Measurements from ENCODE around the gene TAB3.

Gene TAB3

DNA sequence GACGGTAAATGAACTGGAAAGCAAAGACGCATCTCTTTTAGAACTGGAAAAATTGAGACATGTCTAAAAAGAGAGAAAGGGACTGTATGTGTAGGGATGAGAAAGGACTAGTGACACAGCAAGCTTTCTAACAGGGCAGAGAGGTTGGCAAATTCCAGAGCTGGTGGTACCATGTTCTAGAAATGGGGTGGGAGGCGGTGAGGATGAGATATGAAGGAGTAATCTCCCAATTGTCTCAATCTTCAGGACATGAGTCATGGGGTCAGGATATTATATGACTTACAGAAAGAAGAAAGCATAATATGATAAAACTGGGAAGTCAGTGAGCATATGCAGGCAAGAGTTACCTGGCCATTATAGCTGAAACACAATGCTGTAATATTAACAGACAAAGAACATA, 14.2 kb downstream of the TAB3 start:
- Histone ChIP-seq H3K27me3 (ENCODE audit: insufficient read depth, low read depth) (no peaks in the 10 kb centered on the region), H3K4me1 (ENCODE audit: low read depth, poor library complexity, severe bottlenecking) (no peaks in the 10 kb centered on the region), H3K79me2 (ENCODE audit: insufficient read depth, low read depth) (peaks cover 33% of the 10 kb centered on the region; the same call in 1 of the 2 replicates), H3K9ac (no peak overlapping the region), H2AFZ (ENCODE audit: low read depth) (no peak overlapping the region), H3K4me3 (IDR thresholded peaks at IDR 0.05; ENCODE audit: insufficient read depth, low read depth, low read length) (no peak overlapping the region), H3K36me3 (ENCODE audit: insufficient read depth) (no peaks in the 10 kb centered on the region), H4K20me1 (ENCODE audit: insufficient read depth) (no peaks in the 10 kb centered on the region), H3K27ac (no peak overlapping the region), H3K4me2 (no peak overlapping the region)
- TF ChIP-seq CTCF (conservative IDR thresholded peaks at IDR 0.05; ENCODE audit: low read depth, low read length) = no peak

DNA sequence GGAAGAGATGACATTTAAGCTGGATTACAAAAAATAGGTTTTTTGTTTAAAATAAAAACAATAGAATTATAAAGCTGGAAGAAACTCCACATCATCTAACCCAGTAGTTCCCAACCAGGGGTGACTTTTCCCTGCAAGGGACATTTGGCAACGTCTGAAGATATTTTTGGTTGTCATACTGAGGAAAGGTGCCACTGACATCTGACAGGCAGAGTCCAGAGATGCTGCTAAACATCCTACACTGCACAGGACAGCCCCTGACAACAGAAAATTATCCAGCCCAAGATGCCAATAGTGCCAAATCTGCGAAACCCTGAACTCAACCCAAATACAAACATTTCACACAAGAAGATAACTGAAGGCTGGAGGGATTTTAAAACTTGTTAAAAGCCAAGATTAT, 18.5 kb downstream of the TAB3 start:
- H3K9ac ChIP-seq = no peak overlapping the region
- H3K36me3 ChIP-seq (ENCODE audit: insufficient read depth) = no peaks in the 10 kb centered on the region
- no peak for TF ChIP-seq CTCF (conservative IDR thresholded peaks at IDR 0.05; ENCODE audit: low read depth, low read length)
- 0 out of 2 replicates have a peak, but pooled peaks cover 7% of the 10 kb centered on the region for H3K79me2 ChIP-seq (ENCODE audit: insufficient read depth, low read depth)
- peaks cover 2% of the 10 kb centered on the region for H3K4me1 ChIP-seq (ENCODE audit: low read depth, poor library complexity, severe bottlenecking)
- no peaks in the 10 kb centered on the region for H3K27me3 ChIP-seq (ENCODE audit: insufficient read depth, low read depth)
- H4K20me1 ChIP-seq (ENCODE audit: insufficient read depth) = no peaks in the 10 kb centered on the region
- H3K4me2 ChIP-seq = no peak overlapping the region
- no peak overlapping the region for H3K27ac ChIP-seq
- H2AFZ ChIP-seq (ENCODE audit: low read depth) = no peak overlapping the region
- no peak overlapping the region for H3K4me3 ChIP-seq (IDR thresholded peaks at IDR 0.05; ENCODE audit: insufficient read depth, low read depth, low read length)

DNA sequence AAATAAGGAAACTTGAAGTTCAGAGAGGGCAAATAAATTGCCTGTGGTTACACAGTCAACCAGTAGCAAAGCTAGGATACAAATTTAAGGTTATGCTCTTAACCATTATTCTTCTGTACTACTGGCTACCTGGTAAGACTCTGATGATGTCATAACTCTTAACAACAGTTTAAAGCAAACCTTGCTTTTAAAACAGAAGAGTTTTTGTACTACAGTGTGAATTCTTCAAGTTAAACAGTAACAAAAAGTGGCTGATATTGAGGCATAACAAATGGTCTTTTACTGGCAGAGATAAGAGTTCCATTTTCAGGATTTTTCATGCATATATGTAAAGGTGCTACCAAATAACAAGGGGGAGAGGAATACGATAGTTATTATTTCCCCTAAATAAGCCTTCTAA, 23.4 kb downstream of the TAB3 start:
- no peaks in the 10 kb centered on the region for H3K27me3 ChIP-seq (ENCODE audit: insufficient read depth, low read depth)
- no peak overlapping the region for H3K4me3 ChIP-seq (IDR thresholded peaks at IDR 0.05; ENCODE audit: insufficient read depth, low read depth, low read length)
- no peak overlapping the region for H3K9ac ChIP-seq
- no peaks in the 10 kb centered on the region for H3K36me3 ChIP-seq (ENCODE audit: insufficient read depth)
- H4K20me1 ChIP-seq (ENCODE audit: insufficient read depth) = no peaks in the 10 kb centered on the region
- H2AFZ ChIP-seq (ENCODE audit: low read depth) = no peak overlapping the region
- no peak overlapping the region for H3K27ac ChIP-seq
- peaks cover 17% of the 10 kb centered on the region for H3K4me1 ChIP-seq (ENCODE audit: low read depth, poor library complexity, severe bottlenecking)
- H3K4me2 ChIP-seq = no peak overlapping the region
- no peaks in the 10 kb centered on the region for H3K79me2 ChIP-seq (ENCODE audit: insufficient read depth, low read depth)
- no peak for TF ChIP-seq CTCF (conservative IDR thresholded peaks at IDR 0.05; ENCODE audit: low read depth, low read length)

- no peaks in the 10 kb centered on the region for H3K36me3 ChIP-seq (ENCODE audit: insufficient read depth)
- no peak overlapping the region for H3K9ac ChIP-seq
- H4K20me1 ChIP-seq (ENCODE audit: insufficient read depth) = no peaks in the 10 kb centered on the region
- H3K79me2 ChIP-seq (ENCODE audit: insufficient read depth, low read depth) = no peaks in the 10 kb centered on the region
- H3K4me2 ChIP-seq = no peak overlapping the region
- H3K4me3 ChIP-seq (IDR thresholded peaks at IDR 0.05; ENCODE audit: insufficient read depth, low read depth, low read length) = no peak overlapping the region
- peaks cover 17% of the 10 kb centered on the region for H3K4me1 ChIP-seq (ENCODE audit: low read depth, poor library complexity, severe bottlenecking)
- H2AFZ ChIP-seq (ENCODE audit: low read depth) = no peak overlapping the region
- peak; percentile 47 for TF ChIP-seq CTCF (conservative IDR thresholded peaks at IDR 0.05; ENCODE audit: low read depth, low read length)
- H3K27ac ChIP-seq = no peak overlapping the region
- H3K27me3 ChIP-seq (ENCODE audit: insufficient read depth, low read depth) = no peaks in the 10 kb centered on the region
These were observed 24.0 kb downstream of the TAB3 start for GRCh38 chrX:30865015-30865414.
